CD4-positive, alpha-beta T cell treated with Interleukin-4 for 4 hours (primary cell): ENCODE data around the gene CNTRL.
A peak's percentile ranks its signal among the peaks of the same experiment; 100 is the strongest.

Experiments used
- DNase-seq: peaks from one replicate; pipeline ENCODE4 v3.0.0-alpha.2; 2020

The CNTRL gene

DNA sequence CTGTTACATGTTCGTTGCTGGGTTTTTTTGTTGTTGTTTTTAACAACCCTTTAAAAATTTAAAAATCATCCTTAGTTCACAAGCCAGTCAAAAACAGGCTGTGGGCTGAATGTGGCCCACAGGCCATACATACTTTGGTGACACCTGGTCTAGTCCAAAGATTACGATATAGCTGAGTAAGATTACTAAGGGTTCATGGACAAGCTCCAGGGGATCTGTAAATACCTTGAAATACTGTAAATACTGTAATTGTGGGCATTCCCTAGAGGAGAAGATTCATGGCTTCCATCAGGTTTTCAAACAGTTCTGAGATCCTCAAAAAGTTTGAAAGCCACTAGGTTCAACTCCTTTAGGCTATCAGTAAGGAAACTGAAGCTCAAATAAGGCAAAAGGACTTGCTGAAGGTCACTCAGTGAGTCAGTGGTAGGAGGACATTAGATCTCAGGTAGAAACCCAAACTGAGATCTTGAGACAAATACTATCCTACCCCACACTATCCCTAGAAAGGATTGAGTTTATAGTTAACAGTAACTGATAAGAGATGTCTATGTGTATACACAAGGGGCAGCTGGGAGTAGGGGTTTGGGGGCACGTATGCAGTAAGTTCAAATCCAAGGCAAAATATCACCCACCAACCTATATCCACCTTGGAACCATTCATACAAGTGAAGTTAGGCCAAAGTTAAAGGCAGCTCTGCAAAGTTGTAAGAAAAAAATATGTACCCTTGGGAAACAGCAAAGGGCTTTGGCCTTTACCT is 109.1 kb downstream of the CNTRL start:
- DNase-seq = no peak

DNA sequence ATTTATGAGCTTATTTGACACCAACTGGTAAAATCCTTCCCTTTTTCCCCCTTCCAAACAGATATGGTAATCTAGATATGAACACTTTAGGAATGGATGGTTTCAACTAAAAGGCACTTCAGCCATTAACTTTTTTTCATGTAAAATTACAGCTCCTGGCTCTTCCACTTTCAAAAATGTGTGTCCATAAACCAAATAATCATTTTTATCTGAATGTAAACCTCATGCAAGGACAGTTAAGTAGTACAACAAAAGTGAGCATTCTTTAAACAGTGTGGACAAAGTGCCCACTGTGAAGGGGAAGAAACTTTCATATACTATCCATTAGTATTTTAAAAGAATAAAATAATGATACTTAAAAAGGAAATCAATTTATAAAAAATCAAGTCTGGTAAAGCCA is 109.7 kb downstream of the CNTRL start:
- no peak for DNase-seq

GRCh38 chr9:121185178-121185745 is 110.5 kb downstream of the CNTRL start:
- no peak for DNase-seq

DNA sequence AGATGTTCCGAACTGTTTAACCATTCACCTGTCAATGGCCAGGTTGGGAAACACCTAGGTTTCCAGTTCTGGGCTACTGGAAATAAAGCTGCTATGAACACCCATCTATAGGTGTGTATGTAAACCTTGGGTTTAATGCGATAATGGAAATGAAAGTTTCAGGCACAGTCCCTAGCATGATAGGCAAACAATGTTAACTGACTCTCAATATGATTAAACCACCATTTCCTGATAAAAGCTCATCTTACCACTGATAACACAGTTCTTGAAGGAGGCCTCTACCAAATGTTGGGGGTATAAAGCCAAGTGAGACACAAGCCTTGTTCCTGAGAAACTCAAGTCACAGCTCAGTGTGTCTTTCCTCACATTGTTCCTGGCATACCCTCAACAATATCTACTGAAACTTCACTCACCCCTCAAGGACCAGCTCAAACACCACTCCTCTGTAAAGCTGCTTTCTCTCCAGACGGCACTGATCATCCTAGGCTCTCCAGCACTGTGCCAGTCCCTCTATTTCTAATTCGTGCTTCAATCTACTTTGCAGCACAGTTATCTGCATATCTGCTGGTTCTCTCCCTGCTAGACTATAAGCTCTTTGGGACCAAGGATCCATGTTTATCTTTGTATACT is 111.1 kb downstream of the CNTRL start:
- DNase-seq = peak; percentile 22

- DNase-seq = no peak
These were observed 113.0 kb downstream of the CNTRL start for GRCh38 chr9:121187636-121188305.

GRCh38 chr9:121189006-121189405 is 114.3 kb downstream of the CNTRL start:
- no peak for DNase-seq

DNA sequence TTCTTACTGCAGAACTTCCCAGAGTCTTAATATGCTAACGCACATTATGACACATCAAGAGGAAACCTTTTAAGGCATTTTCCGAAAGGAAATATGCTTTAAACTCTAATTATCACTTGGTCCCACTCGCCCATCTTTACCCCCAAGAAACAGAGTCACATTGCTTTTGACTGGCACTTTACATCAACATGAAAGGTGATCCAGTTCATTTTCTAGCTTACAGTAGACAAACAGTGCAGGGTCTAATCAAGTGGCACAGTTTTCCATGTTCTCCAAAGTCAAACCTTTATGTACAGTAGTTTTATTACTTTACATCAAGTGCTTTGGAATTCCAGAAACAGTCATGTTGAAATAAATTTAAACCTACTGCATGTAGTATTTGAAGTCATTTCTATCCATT is 114.9 kb downstream of the CNTRL start:
- no peak for DNase-seq

- no peak for DNase-seq
These were observed 116.5 kb downstream of the CNTRL start for GRCh38 chr9:121191235-121191634.

GRCh38 chr9:121192518-121192917 is 117.8 kb downstream of the CNTRL start:
- DNase-seq = no peak

DNA sequence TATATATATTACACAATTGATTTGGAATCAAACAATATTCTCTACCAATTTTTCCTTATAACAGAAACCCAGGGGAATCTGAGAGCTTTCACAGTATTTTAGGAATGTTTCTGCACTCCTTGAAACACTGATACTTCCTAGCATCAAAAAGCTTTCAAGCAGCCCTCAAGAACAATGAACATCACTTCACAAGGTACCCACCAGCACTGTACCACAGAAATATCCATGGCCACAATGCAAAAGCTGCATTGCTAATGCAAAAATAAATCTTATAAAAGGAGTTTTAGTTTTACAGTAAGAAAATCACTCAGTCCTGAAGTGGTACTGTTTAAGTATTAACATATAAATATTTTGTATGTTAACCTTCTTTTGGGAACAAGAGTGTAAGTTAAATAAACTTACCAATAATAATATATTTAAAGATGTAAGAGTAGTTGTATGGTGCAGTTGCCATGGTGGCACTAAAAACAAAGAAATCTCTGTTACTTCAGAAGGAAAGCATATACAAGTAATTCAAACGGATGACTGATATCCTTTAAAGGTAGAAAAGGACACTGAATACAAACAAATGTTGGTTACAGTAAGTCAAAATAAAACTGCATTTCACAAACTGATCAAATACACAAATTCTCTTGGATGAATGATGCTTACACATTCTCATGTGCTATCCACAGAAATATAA is 118.3 kb downstream of the CNTRL start:
- DNase-seq = peak; percentile 42

- DNase-seq = no peak
These were observed 120.0 kb downstream of the CNTRL start for GRCh38 chr9:121194730-121195129.

DNA sequence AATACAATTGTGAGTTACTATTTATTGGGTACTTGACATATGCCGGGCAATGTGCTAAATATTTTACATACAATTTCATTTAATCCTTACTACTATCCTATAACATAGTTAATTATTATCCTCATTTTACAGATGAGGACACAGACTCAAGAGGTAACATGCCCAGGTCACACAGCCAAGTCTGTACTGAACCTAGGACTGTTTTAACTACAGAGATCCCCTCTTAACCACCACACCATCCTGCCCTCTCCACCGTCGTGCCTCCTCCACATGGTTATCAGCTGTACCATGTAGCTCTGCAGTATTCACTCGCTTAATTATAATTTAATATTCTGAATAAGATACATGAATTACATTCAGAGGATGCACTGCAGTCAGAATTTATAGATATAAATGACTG is 121.6 kb downstream of the CNTRL start:
- DNase-seq = no peak

GRCh38 chr9:121197132-121197531 is 122.4 kb downstream of the CNTRL start:
- DNase-seq = no peak

- no peak for DNase-seq
These were observed 123.8 kb downstream of the CNTRL start for GRCh38 chr9:121198512-121199042.

DNA sequence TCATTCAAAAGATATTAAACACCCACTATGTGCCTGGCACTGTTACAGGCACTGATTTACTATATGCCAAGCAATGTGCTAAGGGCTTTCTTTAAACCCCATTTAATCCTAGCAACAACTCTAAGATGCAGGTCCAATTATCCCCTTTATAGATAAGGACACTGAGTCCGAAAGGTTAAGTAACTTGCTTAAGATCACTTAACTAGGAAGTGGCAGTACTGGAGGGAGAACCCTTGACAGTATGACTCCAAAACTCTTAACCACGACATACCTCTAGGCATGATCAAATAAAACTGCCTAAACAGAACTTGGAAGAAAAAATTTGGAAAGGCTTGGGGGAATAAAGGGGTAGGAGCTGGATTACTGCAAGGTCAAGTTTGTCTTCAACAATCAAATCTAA is 125.2 kb downstream of the CNTRL start:
- no peak for DNase-seq

DNA sequence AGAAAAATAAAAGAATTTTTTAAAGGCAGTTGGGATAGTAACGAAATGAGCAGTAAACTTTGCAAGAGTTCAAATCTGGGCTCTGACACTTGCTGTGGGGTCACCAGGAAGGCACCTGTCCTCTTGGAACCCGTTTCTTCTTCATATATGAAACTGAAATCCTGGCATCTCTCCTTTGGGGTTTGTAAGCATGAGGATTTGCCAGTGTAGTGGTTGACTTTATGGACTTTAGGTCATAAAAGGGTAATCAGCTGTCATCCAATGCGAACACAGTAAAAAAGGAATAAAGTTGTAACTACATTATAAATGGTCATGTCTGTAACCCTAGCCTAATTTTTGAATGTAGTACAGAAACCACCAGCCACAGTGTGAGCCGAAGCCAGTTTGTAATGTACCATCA is 125.6 kb downstream of the CNTRL start:
- no peak for DNase-seq

DNA sequence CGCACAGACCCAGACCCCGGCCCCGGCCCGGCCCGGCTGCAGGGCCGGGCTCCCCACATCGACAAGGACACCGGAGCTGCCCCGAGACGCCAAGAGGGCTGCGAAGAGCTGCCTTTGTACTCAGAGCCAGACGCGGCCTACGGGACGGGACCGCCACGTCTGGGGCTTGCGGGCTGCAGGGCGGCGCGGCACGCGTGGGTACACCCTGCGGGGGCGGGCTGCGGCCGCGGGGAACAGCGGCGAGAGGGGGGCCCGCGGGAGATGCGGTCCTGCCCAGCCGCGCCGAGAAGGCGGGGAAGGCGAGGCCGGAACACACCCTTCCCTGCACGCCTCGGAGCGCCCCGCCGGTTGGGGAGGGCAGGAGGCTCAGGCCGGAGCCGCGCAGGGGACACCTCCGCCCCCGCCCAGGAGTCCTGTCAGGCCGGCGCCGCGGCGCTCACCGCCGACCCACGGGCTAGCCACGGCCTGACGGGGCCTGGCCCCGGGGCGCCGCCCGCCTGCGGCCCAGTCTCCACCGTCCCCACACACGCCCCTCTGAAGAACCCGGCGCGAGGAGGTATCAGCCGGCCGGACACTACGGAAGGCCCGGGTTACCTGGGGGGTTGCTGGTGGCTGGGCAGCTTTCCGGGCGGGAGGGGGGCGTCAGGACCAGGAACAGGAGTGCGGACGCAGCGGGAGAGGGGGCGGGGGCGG is 126.4 kb downstream of the CNTRL start:
- peak; percentile 38 for DNase-seq

DNA sequence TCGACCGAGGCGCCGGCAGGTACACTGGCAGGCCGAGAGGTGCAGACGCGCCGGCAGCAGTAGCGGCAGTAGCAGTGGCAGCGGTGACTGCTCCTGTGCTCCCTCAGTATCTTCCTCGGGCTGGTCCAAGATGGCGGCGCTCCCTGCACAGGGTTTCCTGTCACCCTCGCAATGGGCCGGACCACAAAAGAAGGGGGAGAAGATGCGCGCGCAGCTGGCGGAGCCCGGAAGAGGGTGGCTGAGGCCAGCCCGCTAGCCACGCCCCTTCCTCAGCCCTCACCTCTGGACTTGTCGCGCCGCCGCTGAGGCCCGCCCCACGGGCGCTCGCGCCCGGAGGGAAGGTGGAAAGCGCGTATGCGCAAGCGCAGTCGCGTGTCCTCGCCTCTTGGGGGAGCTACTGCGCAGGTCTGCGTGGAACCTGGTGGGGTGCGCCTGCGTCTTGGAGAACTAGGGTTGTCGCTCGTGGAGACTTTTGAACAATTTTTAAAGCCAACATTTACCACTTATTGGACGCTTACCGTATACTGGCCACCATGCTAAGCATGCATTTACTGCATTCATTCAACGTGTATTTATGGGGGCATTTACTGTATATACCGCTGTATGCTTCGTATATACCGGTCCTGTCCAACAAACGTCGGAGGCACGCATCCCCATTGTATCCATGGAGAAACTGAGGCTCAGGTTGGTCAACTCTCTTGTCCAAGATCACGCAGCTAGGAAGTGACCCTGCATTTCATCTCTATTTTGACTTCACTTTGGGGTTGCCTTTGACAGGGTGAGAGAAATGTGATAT is 127.2 kb downstream of the CNTRL start, which contains the start of gene RAB14:
Gene RAB14, minus strand, starts transcription at position 132 of the 796 bp plus-strand sequence. CDS start 8,457 bp downstream, outside the sequence.
- peak; percentile 100 for DNase-seq

DNA sequence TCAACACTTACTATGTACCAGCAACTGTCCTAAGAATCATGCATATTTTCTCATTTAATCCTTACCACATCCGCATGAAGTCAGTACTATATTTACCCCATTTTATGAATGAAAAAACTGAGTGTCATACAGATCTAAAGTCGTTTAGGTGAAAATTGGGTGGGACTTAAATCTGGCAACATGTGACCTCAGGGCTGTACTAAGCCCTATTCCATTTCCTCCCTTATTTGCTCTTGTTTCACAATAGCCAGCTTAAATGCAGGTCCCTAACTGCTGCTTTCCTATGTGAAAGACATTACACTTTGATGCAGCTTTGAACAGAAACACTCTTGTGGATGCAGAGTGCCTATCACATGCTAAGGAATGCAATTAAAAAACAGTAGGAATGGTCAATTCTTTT is 129.4 kb downstream of the CNTRL start:
- no peak for DNase-seq

DNA sequence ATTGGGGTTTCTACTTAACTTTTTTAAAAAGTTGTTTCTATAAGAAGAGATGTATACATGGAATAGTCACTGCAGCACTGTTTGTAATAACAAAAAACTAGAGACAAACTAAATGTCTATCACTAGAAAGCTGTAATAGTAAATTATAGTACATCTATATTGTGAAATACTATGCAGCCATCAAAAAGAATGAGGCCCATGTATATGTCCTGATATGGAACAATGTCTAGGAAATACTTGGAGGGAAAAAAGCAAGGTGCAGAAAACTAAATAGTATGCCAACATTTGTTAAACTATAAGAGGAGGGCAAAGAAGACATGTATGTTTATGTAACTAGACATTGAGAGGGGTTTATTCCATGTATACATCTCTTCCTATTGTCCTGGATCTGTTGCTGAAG is 129.9 kb downstream of the CNTRL start:
- DNase-seq = no peak
